Natural killer cell (primary cell): ENCODE measurements around the gene ENDOV. TPM values are rescaled to one million over a fixed set of nuclear protein-coding genes. Genes with fewer than 3 reads are reported as not detected.

ENCODE experiments used
- ATAC-seq, 3 donors: fragments of 150-1000 bp in 2 of 3; fragments of 200-7000 bp in 1 of 3; cut with Tn5 transposase; 1 replicate in 1 of 3; 2 replicates in 2 of 3; pipeline ENCODE4 v1.10.0; 2021; ENCODE audit warnings: mild to moderate bottlenecking in 2 of 3, moderate library complexity in 2 of 3
- DNase-seq, 2 donors: peaks; one replicate each; pipeline versions ENCODE4 v3.0.0 to v3.0.0-alpha.2; 2013 to 2021; ENCODE audit warnings: mixed read lengths in 1 of 2
- H3K27ac ChIP-seq: one replicate; pipeline ENCODE4 v1.5.1; 2013; ENCODE audit warnings: mild to moderate bottlenecking, low read length
- H3K27me3 ChIP-seq: one replicate; pipeline ENCODE4 v1.6.1; 2013; ENCODE audit warnings: low read length; ENCODE audit not compliant: control insufficient read depth, insufficient read depth
- H3K36me3 ChIP-seq: one replicate; pipeline ENCODE4 v1.6.1; 2013; ENCODE audit warnings: low read length; ENCODE audit not compliant: control insufficient read depth, insufficient read depth
- H3K4me1 ChIP-seq: one replicate; pipeline ENCODE4 v1.6.1; 2013; ENCODE audit warnings: low read length; ENCODE audit not compliant: control insufficient read depth, insufficient read depth
- H3K4me3 ChIP-seq: one replicate; pipeline ENCODE4 v1.5.1; 2013; ENCODE audit warnings: low read length
- H3K9me3 ChIP-seq: one replicate; pipeline ENCODE4 v1.6.1; 2013; ENCODE audit warnings: low read length; ENCODE audit not compliant: control insufficient read depth, insufficient read depth
- H3K27ac Mint-ChIP-seq, 2 donors: one replicate each; pipeline ENCODE4 v1.8.0; 2022; ENCODE audit warnings: mild to moderate bottlenecking in 2 of 2, mixed read lengths in 2 of 2, moderate library complexity in 1 of 2
- H3K27me3 Mint-ChIP-seq, 2 donors: one replicate each; pipeline ENCODE4 v1.8.0; 2022; ENCODE audit warnings: low read depth in 2 of 2, mixed read lengths in 2 of 2
- H3K36me3 Mint-ChIP-seq: one replicate; pipeline ENCODE4 v1.8.0; 2022; ENCODE audit warnings: mixed read lengths
- H3K4me1 Mint-ChIP-seq, 2 donors: one replicate each; pipeline ENCODE4 v1.8.0; 2022; ENCODE audit warnings: mixed read lengths in 2 of 2
- H3K4me3 Mint-ChIP-seq: one replicate; pipeline ENCODE4 v1.8.0; 2022; ENCODE audit warnings: mild to moderate bottlenecking, moderate library complexity, mixed read lengths
- H3K9me3 Mint-ChIP-seq, 2 donors: one replicate each; pipeline ENCODE4 v1.8.0; 2022; ENCODE audit warnings: mixed read lengths in 2 of 2
- WGBS: methylation state at CpG from one replicate; pipeline ENCODE4 v1.1.7; 2013; ENCODE audit warnings: missing lambda C conversion rate; ENCODE audit not compliant: insufficient coverage; 5-methylcytosine and 5-hydroxymethylcytosine counted together
- intact Hi-C: fragments of 100-400 bp; cut with micrococcal nuclease; formaldehyde crosslinking; loops from one replicate; pipeline ENCODE4 v1.14.2; 2022
- total RNA-seq, 4 donors: library from RNA; stranded (reverse); fragments of 120-200 nt in 1 of 4; gene quantifications; one replicate each; pipeline versions ENCODE4 v1.2.3 to v1.2.4, GENCODE V29; 2013 to 2022
- TF ChIP-seq, protein P1 (sequence below): fragments of 200-600 bp; IDR thresholded peaks from one replicate; pipeline ENCODE4 v1.8.0; 2022; ENCODE audit warnings: antibody characterized with exemption

Gene ENDOV
- total RNA-seq, 3 donors from 2014 or later (not counting 1 experiment from before 2014, with no cell fraction given) = 17.7 to 24.9 (median 18.8) TPM

DNA sequence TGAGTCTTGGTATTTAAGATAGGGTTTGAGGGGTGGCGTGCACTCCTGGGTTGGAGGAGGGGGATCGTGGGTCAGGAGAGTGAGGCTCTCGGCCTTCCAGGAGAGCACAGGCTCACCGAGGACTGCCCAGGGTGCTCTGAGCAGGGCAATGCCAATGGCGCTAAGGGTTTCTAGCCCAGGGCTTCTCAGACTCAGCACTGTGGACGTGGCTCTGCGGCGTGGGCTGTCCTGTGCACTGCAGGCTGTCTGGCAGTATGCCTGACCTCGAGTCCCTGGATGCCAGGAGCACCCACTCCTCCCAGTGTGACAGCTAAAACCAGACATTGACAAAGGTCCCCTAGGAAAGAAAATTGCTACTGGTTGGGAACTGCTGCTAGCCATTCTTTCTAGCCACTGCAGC lies 37.2 kb upstream of the ENDOV start:
- no peak for ATAC-seq
- no peak overlapping the region for H3K4me3 Mint-ChIP-seq
- H3K27ac ChIP-seq = no peak overlapping the region
- H3K27ac Mint-ChIP-seq = peak overlapping the region; percentile 43 to 75
- H3K27me3 Mint-ChIP-seq = no peaks in the 10 kb centered on the region
- no peaks in the 10 kb centered on the region for H3K9me3 Mint-ChIP-seq
- no peaks in the 10 kb centered on the region for H3K9me3 ChIP-seq
- intact Hi-C loops = no loop called here
- 97% methylated on average over 9 of the region's 9 CpGs for WGBS
- no peaks in the 10 kb centered on the region for H3K4me1 ChIP-seq
- TF ChIP-seq, protein P1, sequence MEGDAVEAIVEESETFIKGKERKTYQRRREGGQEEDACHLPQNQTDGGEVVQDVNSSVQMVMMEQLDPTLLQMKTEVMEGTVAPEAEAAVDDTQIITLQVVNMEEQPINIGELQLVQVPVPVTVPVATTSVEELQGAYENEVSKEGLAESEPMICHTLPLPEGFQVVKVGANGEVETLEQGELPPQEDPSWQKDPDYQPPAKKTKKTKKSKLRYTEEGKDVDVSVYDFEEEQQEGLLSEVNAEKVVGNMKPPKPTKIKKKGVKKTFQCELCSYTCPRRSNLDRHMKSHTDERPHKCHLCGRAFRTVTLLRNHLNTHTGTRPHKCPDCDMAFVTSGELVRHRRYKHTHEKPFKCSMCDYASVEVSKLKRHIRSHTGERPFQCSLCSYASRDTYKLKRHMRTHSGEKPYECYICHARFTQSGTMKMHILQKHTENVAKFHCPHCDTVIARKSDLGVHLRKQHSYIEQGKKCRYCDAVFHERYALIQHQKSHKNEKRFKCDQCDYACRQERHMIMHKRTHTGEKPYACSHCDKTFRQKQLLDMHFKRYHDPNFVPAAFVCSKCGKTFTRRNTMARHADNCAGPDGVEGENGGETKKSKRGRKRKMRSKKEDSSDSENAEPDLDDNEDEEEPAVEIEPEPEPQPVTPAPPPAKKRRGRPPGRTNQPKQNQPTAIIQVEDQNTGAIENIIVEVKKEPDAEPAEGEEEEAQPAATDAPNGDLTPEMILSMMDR = no peak
- H3K27me3 ChIP-seq = no peaks in the 10 kb centered on the region
- DNase-seq = no peak
- H3K4me1 Mint-ChIP-seq = no peaks in the 10 kb centered on the region
- peaks cover 21% of the 10 kb centered on the region for H3K36me3 Mint-ChIP-seq
- H3K4me3 ChIP-seq = no peak overlapping the region
- H3K36me3 ChIP-seq = peaks cover 97% of the 10 kb centered on the region

GRCh38 chr17:80379348-80379747 lies 35.6 kb upstream of the ENDOV start:
- Mint-ChIP-seq H3K36me3 (peaks cover 33% of the 10 kb centered on the region), H3K27ac (peak overlapping the region in 1 of 2 donors; percentile 27), H3K4me3 (no peak overlapping the region), H3K9me3 (no peaks in the 10 kb centered on the region), H3K27me3 (no peaks in the 10 kb centered on the region), H3K4me1 (peaks cover 0 to 3% of the 10 kb centered on the region in 2 donors)
- DNase-seq = no peak
- H3K4me3 ChIP-seq = no peak overlapping the region
- H3K27me3 ChIP-seq = no peaks in the 10 kb centered on the region
- H3K36me3 ChIP-seq = peaks cover 98% of the 10 kb centered on the region
- WGBS = 86% methylated on average over 9 of the region's 9 CpGs
- H3K9me3 ChIP-seq = no peaks in the 10 kb centered on the region
- no peaks in the 10 kb centered on the region for H3K4me1 ChIP-seq
- intact Hi-C loops = no loop called here
- no peak overlapping the region for H3K27ac ChIP-seq
- no peak for ATAC-seq
- TF ChIP-seq, protein P1 = no peak

- no peak for DNase-seq
- WGBS = 96% methylated on average over 6 of the region's 6 CpGs
- Mint-ChIP-seq H3K4me1 (peaks cover 0 to 3% of the 10 kb centered on the region in 2 donors), H3K36me3 (peaks cover 33% of the 10 kb centered on the region), H3K27me3 (no peaks in the 10 kb centered on the region), H3K27ac (no peak overlapping the region), H3K4me3 (no peak overlapping the region), H3K9me3 (no peaks in the 10 kb centered on the region)
- H3K4me3 ChIP-seq = no peak overlapping the region
- peaks cover 98% of the 10 kb centered on the region for H3K36me3 ChIP-seq
- no peaks in the 10 kb centered on the region for H3K4me1 ChIP-seq
- no peaks in the 10 kb centered on the region for H3K27me3 ChIP-seq
- intact Hi-C loops = no loop called here
- ATAC-seq = no peak
- TF ChIP-seq, protein P1 = no peak
- no peak overlapping the region for H3K27ac ChIP-seq
- H3K9me3 ChIP-seq = no peaks in the 10 kb centered on the region
Measured at GRCh38 chr17:80380068-80380467, 34.9 kb upstream of the ENDOV start.

- Histone ChIP-seq H3K9me3 (no peaks in the 10 kb centered on the region), H3K27ac (no peak overlapping the region), H3K4me3 (no peak overlapping the region), H3K27me3 (no peaks in the 10 kb centered on the region), H3K4me1 (no peaks in the 10 kb centered on the region), H3K36me3 (peaks cover 98% of the 10 kb centered on the region)
- no peaks in the 10 kb centered on the region for H3K27me3 Mint-ChIP-seq
- no peak overlapping the region for H3K27ac Mint-ChIP-seq
- H3K9me3 Mint-ChIP-seq = no peaks in the 10 kb centered on the region
- DNase-seq = no peak
- 95% methylated on average over 21 of the region's 21 CpGs for WGBS
- TF ChIP-seq, protein P1 = no peak
- ATAC-seq = no peak
- no peak overlapping the region for H3K4me3 Mint-ChIP-seq
- H3K4me1 Mint-ChIP-seq = peaks cover 0 to 3% of the 10 kb centered on the region in 2 donors
- intact Hi-C loops = no loop called here
- H3K36me3 Mint-ChIP-seq = peaks cover 33% of the 10 kb centered on the region
Measured at GRCh38 chr17:80380555-80381002, 34.4 kb upstream of the ENDOV start.
